Upper lobe of left lung (tissue), 6 donors: ENCODE results near the gene CIAO2B. TPM values are rescaled to one million over a fixed set of nuclear protein-coding genes. Genes with fewer than 3 reads are reported as not detected.
A peak's percentile ranks its signal among the peaks of the same experiment; 100 is the strongest.
"Not testable (repeated sequence)": the region's sequence is repeated elsewhere in the genome, so short reads cannot be mapped to it uniquely, and the experiment has no call there.

ENCODE experiments used
- ATAC-seq, 2 donors: fragments of 200-7000 bp; cut with Tn5 transposase; one replicate each; pipeline ENCODE4 v1.9.1; 2022; ENCODE audit warnings: mild to moderate bottlenecking in 2 of 2, moderate library complexity in 2 of 2; ENCODE audit not compliant: low FRiP score in 2 of 2
- DNase-seq, 2 donors: peaks; one replicate each; pipeline ENCODE4 v3.0.0-alpha.2; 2019 to 2020
- H3K27ac ChIP-seq, 4 donors: fragments of 200-600 bp; sonication (generic); one replicate each; pipeline ENCODE4 v1.5.1; 2016 to 2019
- H3K27me3 ChIP-seq, 4 donors: fragments of 200-600 bp; sonication (generic); one replicate each; pipeline ENCODE4 v1.5.1; 2017 to 2019
- H3K36me3 ChIP-seq, 4 donors: fragments of 200-600 bp; sonication (generic); one replicate each; pipeline ENCODE4 v1.5.1; 2016 to 2019
- H3K4me1 ChIP-seq, 4 donors: fragments of 200-600 bp; sonication (generic); one replicate each; pipeline ENCODE4 v1.5.1; 2018 to 2019
- H3K4me3 ChIP-seq, 4 donors: fragments of 200-600 bp; sonication (generic); one replicate each; pipeline ENCODE4 v1.5.1; 2017 to 2019; ENCODE audit warnings: mild to moderate bottlenecking in 2 of 4, moderate library complexity in 1 of 4
- H3K9me3 ChIP-seq, 4 donors: fragments of 200-600 bp; sonication (generic); one replicate each; pipeline ENCODE4 v1.5.1; 2018 to 2019
- EP300 ChIP-seq, 4 donors: sonication (generic); formaldehyde crosslinking; IDR thresholded peaks; one replicate each; pipeline ENCODE4 v1.5.1; 2017; ENCODE audit warnings: antibody characterized with exemption in 4 of 4, control low read depth in 2 of 4
- POLR2A ChIP-seq, 4 donors: fragments of 450-650 bp; IDR thresholded peaks; one replicate each; pipeline ENCODE4 v1.5.1; 2016 to 2017; ENCODE audit warnings: antibody characterized with exemption in 4 of 4, mild to moderate bottlenecking in 2 of 4
- POLR2AphosphoS5 ChIP-seq, 2 donors: sonication (generic); formaldehyde crosslinking; IDR thresholded peaks; one replicate each; pipeline ENCODE4 v1.5.1; 2017; ENCODE audit warnings: antibody characterized with exemption in 2 of 2
- WGBS, 2 donors: methylation state at CpG; one replicate each; pipeline ENCODE4 v1.1.5; 2017 to 2018; 5-methylcytosine and 5-hydroxymethylcytosine counted together
- total RNA-seq, 6 donors: library from RNA; depleted of rRNA in 4 of 6; stranded (reverse); fragments of >200 nt in 4 of 6; gene quantifications; one replicate each; pipeline versions ENCODE4 v1.1.0 to v1.2.1, GENCODE V29; 2016 to 2021
- TF ChIP-seq, protein P1 (sequence below), 6 experiments: fragments of 450-650 bp in 4 of 6; fragments of 200-600 bp in 2 of 6; sonication (generic) in 2 of 6; IDR thresholded peaks; one replicate each; pipeline ENCODE4 v1.5.1; 2016 to 2019; ENCODE audit warnings: antibody characterized with exemption in 6 of 6
- donor health status: DM: no; HTN: no; CAD: no; lungs with moderate emphysema.
- donor health status: DM: no; HTN: yes; CAD: no; lungs with severe emphysema.

Gene CIAO2B
- total RNA-seq, 6 donors from 2014 or later: 59.6 to 131 (median 73.2) TPM

DNA sequence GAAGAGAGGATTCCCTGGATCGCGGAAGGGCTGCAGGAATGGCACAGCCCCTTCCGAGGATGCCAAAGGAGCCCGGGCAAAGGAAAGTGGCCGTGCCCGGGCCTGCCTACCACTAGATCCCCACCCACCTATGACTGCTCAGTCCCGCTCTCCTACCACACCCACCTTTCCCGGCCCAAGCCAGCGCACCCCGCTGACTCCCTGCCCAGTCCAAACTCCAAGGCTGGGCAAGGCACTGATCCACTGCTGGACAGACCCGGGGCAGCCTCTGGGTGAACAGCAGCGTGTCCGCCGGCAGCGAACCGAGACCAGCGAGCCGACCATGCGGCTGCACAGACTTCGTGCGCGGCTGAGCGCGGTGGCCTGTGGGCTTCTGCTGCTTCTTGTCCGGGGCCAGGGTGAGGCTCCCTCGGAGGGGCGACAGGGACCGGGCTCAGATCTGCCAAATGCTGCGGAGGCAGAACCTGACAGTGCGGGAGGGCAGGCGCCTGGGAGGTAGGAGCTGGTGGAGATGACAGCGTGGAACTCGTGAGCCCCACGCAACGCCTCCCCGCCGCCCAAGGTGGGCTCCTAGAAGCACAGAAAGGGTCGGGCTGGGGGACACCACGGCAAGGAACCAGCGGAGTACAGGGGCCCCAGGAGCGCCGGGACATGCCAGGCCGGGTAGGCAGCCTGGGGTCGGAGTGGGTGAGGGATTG lies 1.3 kb upstream of the CIAO2B start, which contains the start of gene CES2:
Gene CES2 (plus strand): TSS at position 203 of the 698 bp plus-strand sequence. CDS start 120 bp downstream, at position 323.
- WGBS, 2 donors: 30 to 40% methylated on average over 13 to 24 of the region's 44 CpGs

DNA sequence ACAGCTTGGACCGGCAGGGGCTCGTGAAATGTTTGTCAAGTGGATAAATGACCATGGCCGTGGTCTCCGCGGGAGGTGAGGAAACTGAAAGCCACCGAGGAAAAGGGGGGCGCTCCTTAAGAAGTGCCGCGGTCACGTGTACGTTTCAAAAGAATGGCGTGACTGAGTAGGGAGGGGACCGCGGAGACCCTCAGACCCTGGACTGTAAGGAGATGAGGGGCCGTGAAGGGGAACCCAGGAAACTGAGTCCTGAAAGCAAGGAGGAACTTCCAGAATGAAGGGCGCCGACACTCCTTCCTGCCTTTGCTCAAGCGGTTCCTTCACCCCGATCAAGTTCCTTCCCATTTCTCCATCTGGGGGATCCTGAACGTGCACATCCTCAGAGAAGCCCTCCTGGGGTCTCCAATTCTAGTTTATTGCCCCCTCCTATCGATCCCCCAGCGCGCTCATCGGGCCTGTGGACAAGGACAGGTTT lies 674 bp upstream of the CIAO2B start:
- WGBS, 2 donors: 1 to 2% methylated on average over 23 to 24 of the region's 24 CpGs
- Histone ChIP-seq H3K27ac (peak overlapping the region; percentile 86 to 98 (median 97)), H3K4me3 (peak overlapping the region; percentile 86 to 100 (median 95)), H3K4me1 (peaks cover 29 to 51% (median 36%) of the 10 kb centered on the region in 4 donors), H3K36me3 (peaks cover 0 to 40% (median 16%) of the 10 kb centered on the region in 4 donors)
- H3K9me3 ChIP-seq, DNase-seq, H3K27me3 ChIP-seq: not testable (repeated sequence)
- peak in 1 of 2 donors; percentile 2 for ATAC-seq

More for the DNA sequence above, 1.3 kb upstream of the CIAO2B start, which contains the start of gene CES2:
- no peak for TF ChIP-seq POLR2AphosphoS5 (IDR thresholded peaks at IDR 0.05)
- peak in 1 of 4 donors; percentile 13 for TF ChIP-seq POLR2A (IDR thresholded peaks at IDR 0.05)
- TF ChIP-seq EP300 (IDR thresholded peaks at IDR 0.05): no peak
- TF ChIP-seq, protein P1, sequence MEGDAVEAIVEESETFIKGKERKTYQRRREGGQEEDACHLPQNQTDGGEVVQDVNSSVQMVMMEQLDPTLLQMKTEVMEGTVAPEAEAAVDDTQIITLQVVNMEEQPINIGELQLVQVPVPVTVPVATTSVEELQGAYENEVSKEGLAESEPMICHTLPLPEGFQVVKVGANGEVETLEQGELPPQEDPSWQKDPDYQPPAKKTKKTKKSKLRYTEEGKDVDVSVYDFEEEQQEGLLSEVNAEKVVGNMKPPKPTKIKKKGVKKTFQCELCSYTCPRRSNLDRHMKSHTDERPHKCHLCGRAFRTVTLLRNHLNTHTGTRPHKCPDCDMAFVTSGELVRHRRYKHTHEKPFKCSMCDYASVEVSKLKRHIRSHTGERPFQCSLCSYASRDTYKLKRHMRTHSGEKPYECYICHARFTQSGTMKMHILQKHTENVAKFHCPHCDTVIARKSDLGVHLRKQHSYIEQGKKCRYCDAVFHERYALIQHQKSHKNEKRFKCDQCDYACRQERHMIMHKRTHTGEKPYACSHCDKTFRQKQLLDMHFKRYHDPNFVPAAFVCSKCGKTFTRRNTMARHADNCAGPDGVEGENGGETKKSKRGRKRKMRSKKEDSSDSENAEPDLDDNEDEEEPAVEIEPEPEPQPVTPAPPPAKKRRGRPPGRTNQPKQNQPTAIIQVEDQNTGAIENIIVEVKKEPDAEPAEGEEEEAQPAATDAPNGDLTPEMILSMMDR (IDR thresholded peaks at IDR 0.05): no peak
- H3K9me3 ChIP-seq: no peaks in the 10 kb centered on the region
- peaks cover 4 to 45% (median 22%) of the 10 kb centered on the region in 4 donors for H3K36me3 ChIP-seq
- DNase-seq: peak; percentile 73 to 85
- H3K27me3 ChIP-seq: no peaks in the 10 kb centered on the region
- H3K4me1 ChIP-seq: peaks cover 29 to 51% (median 36%) of the 10 kb centered on the region in 4 donors
- peak; percentile 49 to 58 for ATAC-seq
- peak within 1 kb of the TSS; percentile 86 to 98 (median 97) for H3K27ac ChIP-seq
- H3K4me3 ChIP-seq: peak within 1 kb of the TSS; percentile 86 to 100 (median 95)

DNA sequence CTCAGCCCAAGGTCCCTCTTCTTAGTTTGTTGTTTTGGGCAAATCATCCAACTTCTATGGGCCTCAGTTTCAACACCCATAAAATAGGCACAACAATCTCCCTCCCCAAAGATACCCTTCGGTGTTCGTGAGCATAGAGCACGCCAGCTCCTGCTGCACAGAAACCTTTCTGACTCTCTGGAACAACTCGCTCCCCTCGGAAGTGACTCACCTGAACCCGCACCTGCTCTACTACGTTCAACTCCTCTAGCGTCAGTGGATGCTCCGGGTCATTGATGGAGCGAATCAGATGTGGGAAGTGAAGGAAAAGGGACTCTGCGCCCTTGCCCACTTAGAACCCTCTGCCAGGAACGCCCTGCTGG lies 445 bp downstream of the CIAO2B start:
- no peak for DNase-seq
- H3K4me1 ChIP-seq: peaks cover 29 to 51% (median 36%) of the 10 kb centered on the region in 4 donors
- peak overlapping the region; percentile 86 to 100 (median 95) for H3K4me3 ChIP-seq
- ATAC-seq: no peak
- H3K27ac ChIP-seq: peak overlapping the region; percentile 86 to 98 (median 97)
- H3K9me3 ChIP-seq: no peaks in the 10 kb centered on the region
- no peak for TF ChIP-seq EP300 (IDR thresholded peaks at IDR 0.05)
- TF ChIP-seq POLR2A (IDR thresholded peaks at IDR 0.05): no peak
- no peak for TF ChIP-seq POLR2AphosphoS5 (IDR thresholded peaks at IDR 0.05)
- TF ChIP-seq, protein P1 (IDR thresholded peaks at IDR 0.05): no peak
- peaks cover 0 to 29% (median 10%) of the 10 kb centered on the region in 4 donors for H3K36me3 ChIP-seq
- 1 to 3% methylated on average over 11 to 12 of the region's 12 CpGs for WGBS, 2 donors
- H3K27me3 ChIP-seq: no peaks in the 10 kb centered on the region

DNA sequence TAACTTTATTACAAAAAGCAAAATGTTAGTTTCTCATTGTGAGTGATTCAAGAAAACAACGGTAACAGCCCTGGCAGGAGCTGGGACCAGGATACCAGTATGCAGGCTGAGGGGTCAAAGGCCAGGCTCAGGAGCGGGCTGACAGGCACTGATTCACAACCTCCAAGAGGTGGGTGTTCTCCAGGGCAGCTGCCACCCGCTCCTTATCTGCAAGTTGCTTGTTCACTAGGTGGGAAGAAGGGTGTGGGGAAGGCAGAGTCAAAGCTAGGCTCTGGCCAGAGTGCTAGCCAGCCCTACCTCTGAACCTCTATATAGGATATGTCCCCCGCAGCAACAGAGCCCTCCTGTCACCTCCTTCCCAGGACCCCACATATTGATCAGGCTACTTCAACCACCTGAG lies 2.1 kb downstream of the CIAO2B start:
- H3K4me3 ChIP-seq: no peak overlapping the region
- DNase-seq: no peak
- no peak overlapping the region for H3K27ac ChIP-seq
- no peaks in the 10 kb centered on the region for H3K27me3 ChIP-seq
- TF ChIP-seq EP300 (IDR thresholded peaks at IDR 0.05): no peak
- peaks cover 35 to 51% (median 40%) of the 10 kb centered on the region in 4 donors for H3K4me1 ChIP-seq
- H3K36me3 ChIP-seq: peaks cover 0 to 15% (median 7%) of the 10 kb centered on the region in 4 donors
- no peak for ATAC-seq
- 95 to 96% methylated on average over 4 of the region's 4 CpGs for WGBS, 2 donors
- no peaks in the 10 kb centered on the region for H3K9me3 ChIP-seq

GRCh38 chr16:66931665-66932064 lies 2.5 kb downstream of the CIAO2B start:
- 86 to 91% methylated on average over 2 of the region's 2 CpGs for WGBS, 2 donors
- H3K4me3 ChIP-seq: no peak overlapping the region
- no peak for DNase-seq
- TF ChIP-seq, protein P1 (IDR thresholded peaks at IDR 0.05): no peak
- TF ChIP-seq POLR2AphosphoS5 (IDR thresholded peaks at IDR 0.05) (no peak), POLR2A (IDR thresholded peaks at IDR 0.05) (no peak), EP300 (IDR thresholded peaks at IDR 0.05) (no peak)
- H3K4me1 ChIP-seq: peaks cover 39 to 51% (median 42%) of the 10 kb centered on the region in 4 donors
- no peak overlapping the region for H3K27ac ChIP-seq
- H3K27me3 ChIP-seq: no peaks in the 10 kb centered on the region
- peaks cover 0 to 15% (median 7%) of the 10 kb centered on the region in 4 donors for H3K36me3 ChIP-seq
- H3K9me3 ChIP-seq: no peaks in the 10 kb centered on the region
- no peak for ATAC-seq
